ENCODE measurements around the gene PCP4. TPM values are rescaled to one million over a fixed set of nuclear protein-coding genes. Genes with fewer than 3 reads are reported as not detected.

Gene PCP4
- total RNA-seq, 5 donors from 2014 or later (not counting 1 experiment from before 2014, with no cell fraction given) = not detected

DNA sequence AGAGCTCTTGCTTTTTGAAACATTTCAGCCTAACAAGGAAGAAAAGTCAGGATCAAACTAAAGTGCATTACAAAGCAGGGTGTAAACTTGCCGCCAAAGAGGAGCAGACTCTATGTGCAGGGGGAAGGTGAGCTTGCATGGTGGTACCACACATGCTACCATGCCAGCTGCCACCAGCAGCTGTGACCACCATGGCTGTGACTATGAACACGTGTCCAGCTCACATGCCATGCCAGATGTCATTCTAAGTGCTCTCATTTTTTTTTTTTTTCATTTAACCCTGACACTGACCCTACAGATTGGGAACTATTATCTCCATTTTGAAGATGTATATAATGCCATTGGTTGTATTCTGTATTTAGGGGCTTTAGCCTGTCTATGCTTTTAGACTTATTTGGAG lies 79.0 kb downstream of the PCP4 start:
- ATAC-seq (replicated peaks in 1 of 4) (no peak), DNase-seq (no peak)
- WGBS (ENCODE audit: insufficient coverage) = 100% methylated on average over 1 of the region's 2 CpGs
- Histone ChIP-seq H3K27me3 (replicated peaks in 1 of 2; ENCODE audit: control insufficient read depth in 2 of 2, extremely low read depth in 1 of 2, insufficient read depth in 2 of 2, low read length in 1 of 2) (no peaks in the 10 kb centered on the region), H3K36me3 (ENCODE audit: control insufficient read depth in 2 of 2, extremely low read depth in 1 of 2, insufficient read depth in 1 of 2, low read length in 1 of 2) (no peaks in the 10 kb centered on the region), H3K9me3 (no peaks in the 10 kb centered on the region), H3K27ac (ENCODE audit: low read length) (no peak overlapping the region), H3K4me1 (ENCODE audit: control insufficient read depth in 1 of 2, extremely low read depth in 1 of 2, insufficient read depth in 2 of 2, low read length in 2 of 2) (no peaks in the 10 kb centered on the region), H3K4me3 (ENCODE audit: control insufficient read depth in 1 of 2, extremely low read depth in 1 of 2, low read length in 1 of 2) (no peak overlapping the region)
- ChIA-PET CTCF (no interaction called here), POLR2A (no interaction called here)
- Mint-ChIP-seq H3K4me3 (no peak overlapping the region), H3K4me1 (no peaks in the 10 kb centered on the region), H3K36me3 (no peaks in the 10 kb centered on the region), H3K27me3 (peaks cover 1 to 7% of the 10 kb centered on the region in 2 donors), H3K9me3 (peaks cover 9 to 27% (median 15%) of the 10 kb centered on the region in 3 donors), H3K27ac (no peak overlapping the region)

- WGBS (ENCODE audit: insufficient coverage) = 58% methylated on average over 1 of the region's 1 CpG
These were observed 79.8 kb downstream of the PCP4 start for GRCh38 chr21:39947031-39947430.

DNA sequence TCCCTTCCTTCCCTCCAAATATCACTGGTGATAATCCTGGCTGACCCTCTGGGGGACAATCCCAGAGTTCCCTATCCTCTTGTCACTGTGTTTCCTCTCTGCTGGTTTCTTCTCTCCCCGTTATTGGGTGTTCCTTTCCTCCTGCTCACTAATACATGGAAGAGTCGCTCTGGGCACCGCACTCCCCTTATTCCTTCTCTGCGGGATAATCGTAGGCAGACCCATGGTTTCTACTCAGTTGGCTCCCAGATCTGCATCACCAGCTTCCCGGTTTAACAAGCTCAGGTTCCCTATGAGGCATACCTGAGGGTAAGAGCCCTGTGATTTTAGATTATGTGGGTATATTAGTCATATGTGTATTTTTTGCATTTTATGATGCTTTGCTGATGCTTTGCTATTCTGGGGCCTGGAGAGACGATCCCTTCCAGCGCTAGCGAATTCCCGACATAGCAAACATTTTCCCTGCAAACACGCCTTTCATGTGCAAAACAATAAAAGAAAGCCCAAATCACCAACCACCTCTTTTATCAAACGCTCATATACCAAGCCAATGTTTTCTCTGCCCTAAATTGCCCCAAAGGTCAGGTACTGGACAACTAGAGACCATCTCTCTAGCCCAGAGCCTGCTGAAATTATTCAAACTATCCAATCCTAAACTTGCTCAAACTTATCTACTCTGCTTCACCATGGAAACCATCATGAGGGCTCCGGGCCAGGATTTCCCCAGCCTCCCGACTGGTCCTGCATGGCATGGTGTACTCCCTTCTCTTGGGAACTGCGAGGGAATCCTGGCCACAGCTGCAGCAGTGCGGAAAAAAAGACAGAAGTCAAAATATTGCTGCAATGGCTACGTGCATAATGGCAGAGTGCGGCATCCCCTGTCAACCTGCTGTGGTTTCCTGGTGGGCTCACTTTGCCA lies 84.2 kb downstream of the PCP4 start:
- H3K9me3 ChIP-seq = no peaks in the 10 kb centered on the region
- POLR2A ChIA-PET = no interaction called here

More at GRCh38 chr21:39947031-39947430, 79.8 kb downstream of the PCP4 start:
- H3K4me1 ChIP-seq (ENCODE audit: control insufficient read depth in 1 of 2, extremely low read depth in 1 of 2, insufficient read depth in 2 of 2, low read length in 2 of 2) = no peaks in the 10 kb centered on the region
- Mint-ChIP-seq H3K4me1 (no peaks in the 10 kb centered on the region), H3K27ac (no peak overlapping the region), H3K36me3 (no peaks in the 10 kb centered on the region), H3K9me3 (peaks cover 9 to 27% (median 11%) of the 10 kb centered on the region in 3 donors), H3K4me3 (no peak overlapping the region), H3K27me3 (peaks cover 7 to 8% of the 10 kb centered on the region in 2 donors)
- no peak for ATAC-seq (replicated peaks in 1 of 4)
- CTCF ChIA-PET = no interaction called here
- DNase-seq = no peak
- H3K36me3 ChIP-seq (ENCODE audit: control insufficient read depth in 2 of 2, extremely low read depth in 1 of 2, insufficient read depth in 1 of 2, low read length in 1 of 2) = no peaks in the 10 kb centered on the region
- no peaks in the 10 kb centered on the region for H3K27me3 ChIP-seq (replicated peaks in 1 of 2; ENCODE audit: control insufficient read depth in 2 of 2, extremely low read depth in 1 of 2, insufficient read depth in 2 of 2, low read length in 1 of 2)
- H3K9me3 ChIP-seq = no peaks in the 10 kb centered on the region
- no peak overlapping the region for H3K27ac ChIP-seq (ENCODE audit: low read length)
- POLR2A ChIA-PET = no interaction called here
- H3K4me3 ChIP-seq (ENCODE audit: control insufficient read depth in 1 of 2, extremely low read depth in 1 of 2, low read length in 1 of 2) = no peak overlapping the region

DNA sequence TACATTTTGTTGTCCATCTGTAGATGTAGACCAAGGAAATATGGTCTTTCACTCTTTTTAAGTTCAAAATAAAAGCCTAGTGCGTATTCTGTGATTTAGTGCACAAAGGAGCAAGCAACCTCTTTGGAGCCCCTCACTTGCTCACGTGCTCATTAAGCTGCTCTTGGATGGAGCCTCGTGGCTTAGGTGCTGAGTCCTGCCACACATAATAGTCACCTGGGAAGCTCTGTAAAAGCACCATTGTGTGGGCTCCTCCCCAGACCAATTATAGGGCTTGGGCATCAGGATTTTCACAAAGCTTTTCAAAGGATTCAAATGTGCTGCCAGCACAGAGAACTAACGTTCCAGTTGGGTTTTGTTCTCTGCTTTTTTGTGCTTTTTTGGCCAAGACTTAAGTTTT lies 85.0 kb downstream of the PCP4 start:
- CTCF ChIA-PET = no interaction called here
- Mint-ChIP-seq H3K36me3 (no peaks in the 10 kb centered on the region), H3K4me3 (no peak overlapping the region), H3K9me3 (peaks cover 3 to 10% (median 3%) of the 10 kb centered on the region in 3 donors), H3K27ac (no peak overlapping the region), H3K27me3 (peaks cover 7 to 8% of the 10 kb centered on the region in 2 donors), H3K4me1 (no peaks in the 10 kb centered on the region)
- H3K27me3 ChIP-seq (replicated peaks in 1 of 2; ENCODE audit: control insufficient read depth in 2 of 2, extremely low read depth in 1 of 2, insufficient read depth in 2 of 2, low read length in 1 of 2) = peaks cover 0 to 2% of the 10 kb centered on the region in 2 experiments
- H3K4me1 ChIP-seq (ENCODE audit: control insufficient read depth in 1 of 2, extremely low read depth in 1 of 2, insufficient read depth in 2 of 2, low read length in 2 of 2) = no peaks in the 10 kb centered on the region
- ATAC-seq (replicated peaks in 1 of 4) = no peak
- H3K4me3 ChIP-seq (ENCODE audit: control insufficient read depth in 1 of 2, extremely low read depth in 1 of 2, low read length in 1 of 2) = no peak overlapping the region
- POLR2A ChIA-PET = no interaction called here
- H3K27ac ChIP-seq (ENCODE audit: low read length) = no peak overlapping the region
- no peaks in the 10 kb centered on the region for H3K36me3 ChIP-seq (ENCODE audit: control insufficient read depth in 2 of 2, extremely low read depth in 1 of 2, insufficient read depth in 1 of 2, low read length in 1 of 2)
- 44% methylated on average over 1 of the region's 4 CpGs for WGBS (ENCODE audit: insufficient coverage)
- no peaks in the 10 kb centered on the region for H3K9me3 ChIP-seq
- no peak for DNase-seq

More for the DNA sequence above, 84.2 kb downstream of the PCP4 start:
- no peak overlapping the region for H3K4me3 ChIP-seq (ENCODE audit: control insufficient read depth in 1 of 2, extremely low read depth in 1 of 2, low read length in 1 of 2)
- CTCF ChIA-PET = no interaction called here
- peaks cover 7 to 15% (median 7%) of the 10 kb centered on the region in 3 donors for H3K9me3 Mint-ChIP-seq
- H3K27ac Mint-ChIP-seq = no peak overlapping the region
- H3K4me1 ChIP-seq (ENCODE audit: control insufficient read depth in 1 of 2, extremely low read depth in 1 of 2, insufficient read depth in 2 of 2, low read length in 2 of 2) = no peaks in the 10 kb centered on the region
- no peaks in the 10 kb centered on the region for H3K36me3 ChIP-seq (ENCODE audit: control insufficient read depth in 2 of 2, extremely low read depth in 1 of 2, insufficient read depth in 1 of 2, low read length in 1 of 2)
- WGBS (ENCODE audit: insufficient coverage) = 71% methylated on average over 14 of the region's 18 CpGs
- peaks cover 7 to 8% of the 10 kb centered on the region in 2 donors for H3K27me3 Mint-ChIP-seq
- peaks cover 0 to 2% of the 10 kb centered on the region in 2 experiments for H3K27me3 ChIP-seq (replicated peaks in 1 of 2; ENCODE audit: control insufficient read depth in 2 of 2, extremely low read depth in 1 of 2, insufficient read depth in 2 of 2, low read length in 1 of 2)
- H3K27ac ChIP-seq (ENCODE audit: low read length) = no peak overlapping the region
- no peak overlapping the region for H3K4me3 Mint-ChIP-seq
- DNase-seq = no peak
- no peaks in the 10 kb centered on the region for H3K36me3 Mint-ChIP-seq
- no peak for ATAC-seq (replicated peaks in 1 of 4)
- H3K4me1 Mint-ChIP-seq = no peaks in the 10 kb centered on the region

- Histone ChIP-seq H3K27me3 (replicated peaks in 1 of 2; ENCODE audit: control insufficient read depth in 2 of 2, extremely low read depth in 1 of 2, insufficient read depth in 2 of 2, low read length in 1 of 2) (peaks cover 0 to 2% of the 10 kb centered on the region in 2 experiments), H3K27ac (ENCODE audit: low read length) (no peak overlapping the region), H3K4me1 (ENCODE audit: control insufficient read depth in 1 of 2, extremely low read depth in 1 of 2, insufficient read depth in 2 of 2, low read length in 2 of 2) (no peaks in the 10 kb centered on the region), H3K4me3 (ENCODE audit: control insufficient read depth in 1 of 2, extremely low read depth in 1 of 2, low read length in 1 of 2) (no peak overlapping the region), H3K9me3 (no peaks in the 10 kb centered on the region), H3K36me3 (ENCODE audit: control insufficient read depth in 2 of 2, extremely low read depth in 1 of 2, insufficient read depth in 1 of 2, low read length in 1 of 2) (no peaks in the 10 kb centered on the region)
- peaks cover 7 to 8% of the 10 kb centered on the region in 2 donors for H3K27me3 Mint-ChIP-seq
- ChIA-PET CTCF (no interaction called here), POLR2A (no interaction called here)
- peaks cover 0 to 2% (median 0%) of the 10 kb centered on the region in 3 donors for H3K9me3 Mint-ChIP-seq
- no peaks in the 10 kb centered on the region for H3K36me3 Mint-ChIP-seq
- no peak overlapping the region for H3K27ac Mint-ChIP-seq
- H3K4me1 Mint-ChIP-seq = no peaks in the 10 kb centered on the region
- 78% methylated on average over 8 of the region's 10 CpGs for WGBS (ENCODE audit: insufficient coverage)
- ATAC-seq (replicated peaks in 1 of 4) = no peak
- no peak overlapping the region for H3K4me3 Mint-ChIP-seq
- no peak for DNase-seq
These were observed 87.3 kb downstream of the PCP4 start for GRCh38 chr21:39954570-39954969.

DNA sequence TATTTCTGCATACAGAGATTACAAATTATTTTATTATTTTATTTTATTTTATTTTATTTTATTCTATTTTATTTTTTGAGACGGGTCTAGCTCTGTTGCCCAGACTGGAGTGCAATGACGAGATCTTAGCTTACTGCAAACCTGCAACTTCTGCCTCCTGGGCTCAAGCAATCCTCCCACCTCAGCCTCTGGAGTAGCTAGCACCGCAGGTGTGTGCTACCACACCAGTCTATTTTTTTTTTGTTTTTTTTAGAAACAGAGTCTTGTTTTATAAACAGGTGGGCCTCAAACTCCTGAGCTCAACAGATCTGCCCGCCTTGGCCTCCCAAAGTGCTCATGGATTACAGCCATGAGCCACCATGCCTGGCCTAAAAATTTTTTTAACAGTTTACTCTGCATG lies 88.1 kb downstream of the PCP4 start:
- Mint-ChIP-seq H3K36me3 (no peaks in the 10 kb centered on the region), H3K9me3 (peaks cover 0 to 8% (median 6%) of the 10 kb centered on the region in 3 donors), H3K4me3 (no peak overlapping the region), H3K4me1 (no peaks in the 10 kb centered on the region), H3K27me3 (peaks cover 7 to 8% of the 10 kb centered on the region in 2 donors), H3K27ac (no peak overlapping the region)
- ChIA-PET POLR2A (interaction anchor here (0.6 kb wide), 2 partner anchors 60 to 88 kb away, joined by 4 to 5 read pairs; no protein-coding TSS in a partner anchor), CTCF (no interaction called here)
- ATAC-seq (replicated peaks in 1 of 4) (no peak), DNase-seq (no peak)
- Histone ChIP-seq H3K36me3 (ENCODE audit: control insufficient read depth in 2 of 2, extremely low read depth in 1 of 2, insufficient read depth in 1 of 2, low read length in 1 of 2) (no peaks in the 10 kb centered on the region), H3K9me3 (no peaks in the 10 kb centered on the region), H3K4me1 (ENCODE audit: control insufficient read depth in 1 of 2, extremely low read depth in 1 of 2, insufficient read depth in 2 of 2, low read length in 2 of 2) (no peaks in the 10 kb centered on the region), H3K4me3 (ENCODE audit: control insufficient read depth in 1 of 2, extremely low read depth in 1 of 2, low read length in 1 of 2) (no peak overlapping the region), H3K27ac (ENCODE audit: low read length) (no peak overlapping the region), H3K27me3 (replicated peaks in 1 of 2; ENCODE audit: control insufficient read depth in 2 of 2, extremely low read depth in 1 of 2, insufficient read depth in 2 of 2, low read length in 1 of 2) (peaks cover 0 to 2% of the 10 kb centered on the region in 2 experiments)
- 100% methylated on average over 1 of the region's 4 CpGs for WGBS (ENCODE audit: insufficient coverage)

Data from T-cell (primary cell).